Activated T-cell treated with anti-CD3 and anti-CD28 coated beads for 4 hours (primary cell): ENCODE data around the gene HSD17B8.
"Not testable (repeated sequence)": the region's sequence is repeated elsewhere in the genome, so short reads cannot be mapped to it uniquely, and the experiment has no call there.

Experiments used
- DNase-seq: peaks from one replicate; pipeline ENCODE4 v3.0.0-alpha.2; 2020

The HSD17B8 gene

GRCh38 chr6:33207552-33208090, 3.2 kb downstream of the HSD17B8 start:
- no peak for DNase-seq

GRCh38 chr6:33208091-33208967, 3.9 kb downstream of the HSD17B8 start, which contains the start of gene RING1:
RING1 (plus strand) TSS chr6:33208500; CDS start chr6:33208823, 323 bp downstream.
- DNase-seq = peak; percentile 84

GRCh38 chr6:33209856-33210255, 5.4 kb downstream of the HSD17B8 start:
- no peak for DNase-seq

- no peak for DNase-seq
Measured at GRCh38 chr6:33211136-33211535, 6.7 kb downstream of the HSD17B8 start.

GRCh38 chr6:33211666-33212422, 7.4 kb downstream of the HSD17B8 start:
- DNase-seq = no peak

GRCh38 chr6:33212857-33213165, 8.4 kb downstream of the HSD17B8 start:
- DNase-seq = no peak

- DNase-seq = no peak
Measured at GRCh38 chr6:33213166-33213988, 8.9 kb downstream of the HSD17B8 start.

GRCh38 chr6:33213989-33214335, 9.5 kb downstream of the HSD17B8 start:
- no peak for DNase-seq

- no peak for DNase-seq
Measured at GRCh38 chr6:33215271-33216116, 11.0 kb downstream of the HSD17B8 start.

GRCh38 chr6:33216117-33216649, 11.7 kb downstream of the HSD17B8 start:
- DNase-seq = no peak

GRCh38 chr6:33217246-33217645, 12.8 kb downstream of the HSD17B8 start:
- DNase-seq = no peak

- no peak for DNase-seq
Measured at GRCh38 chr6:33217681-33218080, 13.2 kb downstream of the HSD17B8 start.

- not testable (repeated sequence) for DNase-seq
Measured at GRCh38 chr6:33226503-33227120, 22.2 kb downstream of the HSD17B8 start.

GRCh38 chr6:33235221-33235634, 30.8 kb downstream of the HSD17B8 start:
- DNase-seq = no peak

GRCh38 chr6:33236328-33236727, 31.9 kb downstream of the HSD17B8 start:
- DNase-seq = no peak

GRCh38 chr6:33236852-33237251, 32.4 kb downstream of the HSD17B8 start:
- no peak for DNase-seq

- no peak for DNase-seq
Measured at GRCh38 chr6:33237741-33238140, 33.3 kb downstream of the HSD17B8 start.

- no peak for DNase-seq
Measured at GRCh38 chr6:33241968-33242367, 37.5 kb downstream of the HSD17B8 start.

- no peak for DNase-seq
Measured at GRCh38 chr6:33243476-33243875, 39.0 kb downstream of the HSD17B8 start.

GRCh38 chr6:33247977-33248642, 43.7 kb downstream of the HSD17B8 start:
- peak; percentile 96 for DNase-seq

- no peak for DNase-seq
Measured at GRCh38 chr6:33248643-33248931, 44.1 kb downstream of the HSD17B8 start.
